SK-N-SH (cell line): ENCODE data around the gene CUBN. TPM values are rescaled to one million over a fixed set of nuclear protein-coding genes. Genes with fewer than 3 reads are reported as not detected.

ENCODE experiments used
- CTCF ChIA-PET: fragments of 300-600, 350-600 bp; formaldehyde crosslinking; extraction: SDS; loops from one replicate; lab custom pipeline; 2021; lab: Yijun Ruan, JAX
- POLR2A ChIA-PET: fragments of 350-600 bp; sonication (Branson Sonifier 250); formaldehyde crosslinking; extraction: SDS; loops from one replicate; lab custom pipeline; 2020; ENCODE audit warnings: antibody characterized with exemption, inconsistent platforms; lab: Yijun Ruan, JAX
- DNase-seq: peaks from one replicate; pipeline ENCODE4 v3.0.0; 2012
- H2AFZ ChIP-seq: fragments of 200-600 bp; sonication (generic); 2 replicates; pipeline ENCODE4 v1.8.1; 2016; ENCODE audit warnings: antibody characterized with exemption, mild to moderate bottlenecking, low read depth
- H3F3A ChIP-seq: fragments of 200-600 bp; sonication (generic); replicated peaks from 2 replicates; pipeline ENCODE3; 2016; ENCODE audit warnings: antibody characterized with exemption, mild to moderate bottlenecking; ENCODE audit not compliant: insufficient read depth
- H3K27ac ChIP-seq, 2 experiments: fragments of 200-500 bp in 1 of 2; fragments of 200-600 bp in 1 of 2; sonication (Bioruptor generic) in 1 of 2; sonication (generic), shearing (Covaris generic) in 1 of 2; 2 replicates each; pipeline versions ENCODE4 v1.5.1 to v1.6.1; 2014 to 2016; ENCODE audit warnings: low read depth in 2 of 2, inconsistent platforms in 1 of 2, low read length in 1 of 2, mild to moderate bottlenecking in 1 of 2, mixed read lengths in 1 of 2
- H3K27me3 ChIP-seq: fragments of 200-600 bp; sonication (generic), shearing (Covaris generic); 2 replicates; pipeline ENCODE4 v1.6.1; 2016; ENCODE audit warnings: mixed run types; ENCODE audit not compliant: insufficient read depth
- H3K36me3 ChIP-seq, 2 experiments: fragments of 200-500 bp in 1 of 2; fragments of 200-600 bp in 1 of 2; sonication (Bioruptor generic) in 1 of 2; sonication (generic) in 1 of 2; replicated peaks in 1 of 2; 2 replicates each; pipeline versions ENCODE3 to v1.5.1; 2014 to 2016; ENCODE audit warnings: low read length in 1 of 2, mild to moderate bottlenecking in 1 of 2; ENCODE audit not compliant: insufficient read depth in 2 of 2, control insufficient read depth in 1 of 2
- H3K4me1 ChIP-seq, 2 experiments: fragments of 200-500 bp in 1 of 2; fragments of 200-600 bp in 1 of 2; sonication (Bioruptor generic) in 1 of 2; sonication (generic), shearing (Covaris generic) in 1 of 2; 2 replicates each; pipeline versions ENCODE4 v1.5.1 to v1.6.1; 2014 to 2016; ENCODE audit warnings: low read depth in 1 of 2, low read length in 1 of 2, mixed run types in 1 of 2; ENCODE audit not compliant: insufficient read depth in 2 of 2, control insufficient read depth in 1 of 2
- H3K4me2 ChIP-seq: fragments of 200-600 bp; sonication (generic), shearing (Covaris generic); 2 replicates; pipeline ENCODE4 v1.6.1; 2017; ENCODE audit warnings: mixed run types
- H3K4me3 ChIP-seq, 2 experiments: fragments of 200-500 bp in 1 of 2; fragments of 200-600 bp in 1 of 2; sonication (Bioruptor generic) in 1 of 2; sonication (generic), shearing (Covaris generic) in 1 of 2; 2 replicates each; pipeline versions ENCODE4 v1.5.1 to v1.8.1; 2014 to 2016; ENCODE audit warnings: low read depth in 2 of 2, inconsistent platforms in 1 of 2, low read length in 1 of 2, mild to moderate bottlenecking in 1 of 2, mixed read lengths in 1 of 2, moderate library complexity in 1 of 2
- H3K79me2 ChIP-seq: fragments of 200-600 bp; sonication (generic); 2 replicates; pipeline ENCODE4 v1.8.1; 2017; ENCODE audit warnings: mild to moderate bottlenecking; ENCODE audit not compliant: insufficient read depth
- H3K9ac ChIP-seq: fragments of 200-600 bp; sonication (generic); 2 replicates; pipeline ENCODE4 v1.6.1; 2017; ENCODE audit warnings: mixed run types
- H3K9me2 ChIP-seq: fragments of 200-600 bp; sonication (generic); 2 replicates; pipeline ENCODE4 v1.6.1; 2017; ENCODE audit warnings: mixed run types
- H3K9me3 ChIP-seq: fragments of 200-600 bp; sonication (generic); 2 replicates; pipeline ENCODE4 v1.6.1; 2017; ENCODE audit warnings: mixed run types, mild to moderate bottlenecking, moderate library complexity
- H4K20me1 ChIP-seq: fragments of 200-600 bp; sonication (generic); 2 replicates; pipeline ENCODE4 v1.6.1; 2017; ENCODE audit warnings: mild to moderate bottlenecking, mixed run types; ENCODE audit not compliant: insufficient read depth
- CHD2 ChIP-seq: fragments of 150-350 bp; IDR thresholded peaks from 2 replicates; pipeline ENCODE4 v1.6.1; 2018; ENCODE audit warnings: low read length; ENCODE audit not compliant: partially characterized antibody
- EP300 ChIP-seq, 2 experiments: IDR thresholded peaks; 2 replicates each; pipeline versions ENCODE4 v1.4.0 to v1.6.1; 2012; ENCODE audit warnings: borderline replicate concordance in 1 of 2, low read depth in 1 of 2, low read length in 1 of 2
- EZH2phosphoT487 ChIP-seq: fragments of 200-600 bp; sonication (generic); IDR thresholded peaks from 2 replicates; pipeline ENCODE4 v1.6.1; 2017; ENCODE audit warnings: low read depth, mixed run types, mild to moderate bottlenecking, antibody characterized with exemption, moderate library complexity, borderline replicate concordance
- FOXJ3 ChIP-seq: sonication (generic); formaldehyde crosslinking; IDR thresholded peaks from 2 replicates; pipeline ENCODE4 v1.5.1; 2020; ENCODE audit warnings: mild to moderate bottlenecking, missing genetic modification reagents
- JUND ChIP-seq: IDR thresholded peaks from 2 replicates; pipeline ENCODE4 v1.4.0; 2012
- MEF2A ChIP-seq: IDR thresholded peaks from 2 replicates; pipeline ENCODE4 v1.4.0; 2012; ENCODE audit warnings: low read depth, borderline replicate concordance
- MXI1 ChIP-seq: IDR thresholded peaks from 2 replicates; pipeline ENCODE4 v1.6.1; 2012; ENCODE audit warnings: mild to moderate bottlenecking, low read depth, low read length, improper control_type of control experiment
- NRF1 ChIP-seq: IDR thresholded peaks from 2 replicates; pipeline ENCODE4 v1.6.1; 2012; ENCODE audit warnings: low read depth, mild to moderate bottlenecking, low read length
- POLR2AphosphoS5 ChIP-seq: IDR thresholded peaks from 2 replicates; pipeline ENCODE4 v1.6.1; 2012; ENCODE audit warnings: low read depth, low read length
- RCOR1 ChIP-seq: fragments of 150-350 bp; IDR thresholded peaks from 2 replicates; pipeline ENCODE4 v1.6.1; 2017; ENCODE audit warnings: antibody characterized with exemption, low read length
- RFX5 ChIP-seq: IDR thresholded peaks from 2 replicates; pipeline ENCODE4 v1.6.1; 2012; ENCODE audit warnings: mild to moderate bottlenecking, improper control_type of control experiment, low read length
- SIN3A ChIP-seq: IDR thresholded peaks from 2 replicates; pipeline ENCODE4 v1.6.1; 2012; ENCODE audit warnings: low read depth, mild to moderate bottlenecking, low read length, moderate library complexity, borderline replicate concordance
- TAF1 ChIP-seq: IDR thresholded peaks from 2 replicates; pipeline ENCODE4 v1.6.1; 2012; ENCODE audit warnings: low read depth, mild to moderate bottlenecking, low read length, moderate library complexity, borderline replicate concordance
- YY1 ChIP-seq: IDR thresholded peaks from 2 replicates; pipeline ENCODE4 v1.4.0; 2012; ENCODE audit warnings: low read depth, mild to moderate bottlenecking
- WGBS: methylation state at CpG from one replicate; pipeline ENCODE4 v1.1.6; 2017; ENCODE audit warnings: low lambda C conversion rate; 5-methylcytosine and 5-hydroxymethylcytosine counted together
- polyA plus RNA-seq, 3 experiments: library from polyadenylated mRNA; depleted of rRNA; stranded (reverse); fragments of >200 nt; gene quantifications; 2 replicates each; pipeline ENCODE4 v1.2.3, GENCODE V29; 2012
- TF ChIP-seq, protein P1 (sequence below): fragments of 150-350 bp; IDR thresholded peaks from 2 replicates; pipeline ENCODE4 v1.6.1; 2017; ENCODE audit warnings: antibody characterized with exemption, low read length, low read depth, borderline replicate concordance
- TF ChIP-seq, protein P2 (sequence below): fragments of 150-350 bp; IDR thresholded peaks from 2 replicates; pipeline ENCODE4 v1.6.1; 2016; ENCODE audit warnings: mild to moderate bottlenecking, low read depth, low read length
- TF ChIP-seq, protein P3 (sequence below): IDR thresholded peaks from 2 replicates; pipeline ENCODE4 v1.4.0; 2012; ENCODE audit warnings: low read depth, borderline replicate concordance

Gene CUBN
- polyA plus RNA-seq, 1 of the 3 experiments (the other 2 are of a cell fraction): 2.4 TPM

DNA sequence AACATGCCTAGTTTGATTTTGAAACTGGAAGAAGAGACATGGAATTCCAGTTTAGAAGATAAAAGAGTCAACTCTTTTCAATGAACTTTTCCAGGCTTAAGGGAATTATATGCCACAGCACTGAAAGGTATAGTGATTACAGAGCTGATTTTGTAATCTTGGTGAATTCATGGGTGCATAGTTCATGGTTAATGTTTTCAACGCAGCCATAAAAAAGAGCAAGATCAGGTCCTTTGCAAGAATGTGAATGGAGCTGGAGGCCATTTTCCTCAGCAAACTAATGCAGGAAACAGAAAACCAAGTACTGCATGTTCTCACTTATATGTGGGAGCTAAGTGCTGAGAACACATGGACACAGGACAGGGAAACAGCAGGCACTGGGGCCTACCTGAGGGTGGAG lies 94.2 kb downstream of the CUBN start:
- Histone ChIP-seq H3K9ac (no peak overlapping the region), H4K20me1 (no peaks in the 10 kb centered on the region), H3K36me3 (no peaks in the 10 kb centered on the region), H3F3A (no peaks in the 10 kb centered on the region), H3K9me3 (no peaks in the 10 kb centered on the region), H3K4me2 (no peak overlapping the region), H2AFZ (peak overlapping the region; percentile 13; the same call in 1 of the 2 replicates), H3K4me3 (no peak overlapping the region), H3K9me2 (no peaks in the 10 kb centered on the region), H3K79me2 (no peaks in the 10 kb centered on the region), H3K27me3 (no peaks in the 10 kb centered on the region), H3K4me1 (peaks cover 0 to 15% of the 10 kb centered on the region in 2 experiments; a peak in 1 of 4 replicates), H3K27ac (no peak overlapping the region)
- ChIA-PET POLR2A (no interaction called here), CTCF (no interaction called here)
- 86% methylated on average over 1 of the region's 1 CpG for WGBS
- TF ChIP-seq JUND (no peak), SIN3A (no peak), EZH2phosphoT487 (no peak), NRF1 (no peak), MEF2A (no peak), MXI1 (no peak), TAF1 (no peak), RCOR1 (no peak), CHD2 (no peak), EP300 (IDR thresholded peaks at IDR 0.05; ENCODE audit: borderline replicate concordance in 1 of 2, low read depth in 1 of 2, low read length in 1 of 2) (no peak), FOXJ3 (CRISPR knock-in tag) (no peak), POLR2AphosphoS5 (no peak), RFX5 (no peak), YY1 (no peak)
- TF ChIP-seq, protein P1, sequence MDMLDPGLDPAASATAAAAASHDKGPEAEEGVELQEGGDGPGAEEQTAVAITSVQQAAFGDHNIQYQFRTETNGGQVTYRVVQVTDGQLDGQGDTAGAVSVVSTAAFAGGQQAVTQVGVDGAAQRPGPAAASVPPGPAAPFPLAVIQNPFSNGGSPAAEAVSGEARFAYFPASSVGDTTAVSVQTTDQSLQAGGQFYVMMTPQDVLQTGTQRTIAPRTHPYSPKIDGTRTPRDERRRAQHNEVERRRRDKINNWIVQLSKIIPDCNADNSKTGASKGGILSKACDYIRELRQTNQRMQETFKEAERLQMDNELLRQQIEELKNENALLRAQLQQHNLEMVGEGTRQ: no peak
- no peak for DNase-seq

- Histone ChIP-seq H2AFZ (no peak overlapping the region), H3F3A (peaks cover 13% of the 10 kb centered on the region), H3K9me3 (no peaks in the 10 kb centered on the region), H3K4me3 (no peak overlapping the region), H3K9ac (no peak overlapping the region), H3K27me3 (no peaks in the 10 kb centered on the region), H3K79me2 (no peaks in the 10 kb centered on the region), H4K20me1 (no peaks in the 10 kb centered on the region), H3K4me2 (no peak overlapping the region), H3K36me3 (no peaks in the 10 kb centered on the region), H3K4me1 (peaks cover 14 to 27% of the 10 kb centered on the region in 2 experiments), H3K9me2 (no peaks in the 10 kb centered on the region), H3K27ac (no peak overlapping the region)
- ChIA-PET POLR2A (no interaction called here), CTCF (no interaction called here)
- no peak for DNase-seq
- 92% methylated on average over 7 of the region's 7 CpGs for WGBS
- TF ChIP-seq, protein P2, sequence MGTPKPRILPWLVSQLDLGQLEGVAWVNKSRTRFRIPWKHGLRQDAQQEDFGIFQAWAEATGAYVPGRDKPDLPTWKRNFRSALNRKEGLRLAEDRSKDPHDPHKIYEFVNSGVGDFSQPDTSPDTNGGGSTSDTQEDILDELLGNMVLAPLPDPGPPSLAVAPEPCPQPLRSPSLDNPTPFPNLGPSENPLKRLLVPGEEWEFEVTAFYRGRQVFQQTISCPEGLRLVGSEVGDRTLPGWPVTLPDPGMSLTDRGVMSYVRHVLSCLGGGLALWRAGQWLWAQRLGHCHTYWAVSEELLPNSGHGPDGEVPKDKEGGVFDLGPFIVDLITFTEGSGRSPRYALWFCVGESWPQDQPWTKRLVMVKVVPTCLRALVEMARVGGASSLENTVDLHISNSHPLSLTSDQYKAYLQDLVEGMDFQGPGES: no peak
- TF ChIP-seq CHD2: no peak
- TF ChIP-seq, protein P3, sequence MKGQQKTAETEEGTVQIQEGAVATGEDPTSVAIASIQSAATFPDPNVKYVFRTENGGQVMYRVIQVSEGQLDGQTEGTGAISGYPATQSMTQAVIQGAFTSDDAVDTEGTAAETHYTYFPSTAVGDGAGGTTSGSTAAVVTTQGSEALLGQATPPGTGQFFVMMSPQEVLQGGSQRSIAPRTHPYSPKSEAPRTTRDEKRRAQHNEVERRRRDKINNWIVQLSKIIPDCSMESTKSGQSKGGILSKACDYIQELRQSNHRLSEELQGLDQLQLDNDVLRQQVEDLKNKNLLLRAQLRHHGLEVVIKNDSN: no peak
Measured at GRCh38 chr10:17033529-17034260, 95.9 kb downstream of the CUBN start.
